Suppressor macrophage treated with lipopolysaccharide for 1 hour (primary cell): Measurements from ENCODE around the gene ESRRA.
"Not testable (repeated sequence)": the region's sequence is repeated elsewhere in the genome, so short reads cannot be mapped to it uniquely, and the experiment has no call there.

Experiments used
- DNase-seq, 3 donors: peaks; one replicate each; pipeline ENCODE4 v3.0.0-alpha.2; 2020 to 2022

Gene ESRRA

GRCh38 chr11:64314146-64314804 is 9.0 kb downstream of the ESRRA start:
- no peak for DNase-seq

GRCh38 chr11:64314805-64315561 is 9.7 kb downstream of the ESRRA start:
- no peak for DNase-seq

- not testable (repeated sequence) for DNase-seq
Observed at GRCh38 chr11:64315667-64316526, 10.6 kb downstream of the ESRRA start.

- DNase-seq, result no peak
Observed at GRCh38 chr11:64316672-64317324, 11.5 kb downstream of the ESRRA start.

- DNase-seq, result peak; percentile 94 to 96 (median 96)
Observed at GRCh38 chr11:64317325-64317960, 12.1 kb downstream of the ESRRA start, which contains the start of gene TRMT112. TRMT112 (minus strand) TSS chr11:64317559; CDS start chr11:64317526, 33 bp downstream.

- peak; percentile 98 to 99 (median 99) for DNase-seq
Observed at GRCh38 chr11:64317961-64318765, 12.8 kb downstream of the ESRRA start, which contains the start of gene PRDX5. PRDX5 (plus strand) TSS chr11:64318121; CDS start chr11:64318216, 95 bp downstream.

GRCh38 chr11:64318766-64319761 is 13.7 kb downstream of the ESRRA start:
- peak in 1 of 3 donors; percentile 36 for DNase-seq

- DNase-seq, result no peak
Observed at GRCh38 chr11:64320556-64320955, 15.2 kb downstream of the ESRRA start.

GRCh38 chr11:64321026-64321425 is 15.7 kb downstream of the ESRRA start:
- DNase-seq, result no peak

- DNase-seq, result no peak
Observed at GRCh38 chr11:64321533-64321932, 16.2 kb downstream of the ESRRA start.

GRCh38 chr11:64322925-64323260 is 17.6 kb downstream of the ESRRA start:
- no peak for DNase-seq

GRCh38 chr11:64323373-64323772 is 18.0 kb downstream of the ESRRA start:
- DNase-seq, result no peak

- not testable (repeated sequence) for DNase-seq
Observed at GRCh38 chr11:64323984-64324383, 18.7 kb downstream of the ESRRA start.

GRCh38 chr11:64324692-64325469 is 19.6 kb downstream of the ESRRA start:
- DNase-seq, result no peak

GRCh38 chr11:64327375-64327774 is 22.1 kb downstream of the ESRRA start:
- DNase-seq, result no peak

- DNase-seq, result no peak
Observed at GRCh38 chr11:64327993-64328392, 22.7 kb downstream of the ESRRA start.

- no peak for DNase-seq
Observed at GRCh38 chr11:64330888-64331287, 25.6 kb downstream of the ESRRA start.

- DNase-seq, result peak; percentile 94 to 96 (median 94)
Observed at GRCh38 chr11:64331569-64332371, 26.4 kb downstream of the ESRRA start.
